A673 (cell line): ENCODE data around the gene KCTD2.

ENCODE experiments used
- CTCF ChIP-seq: fragments of 300-800, 200-600 bp; sonication (generic); conservative IDR thresholded peaks from 2 replicates; pipeline ENCODE4 v1.5.1; 2017; ENCODE audit warnings: low read depth, mild to moderate bottlenecking, antibody characterized with exemption, low read length, moderate library complexity, mixed read lengths
- EZH2 ChIP-seq: fragments of 200-600 bp; sonication (generic); IDR thresholded peaks from 2 replicates; pipeline ENCODE4 v1.6.1; 2017; ENCODE audit warnings: borderline replicate concordance, low read depth, mild to moderate bottlenecking, mixed read lengths, antibody characterized with exemption, low read length; ENCODE audit not compliant: poor library complexity, severe bottlenecking

GRCh38 chr17:75102385-75102821, 55.4 kb downstream of the KCTD2 start:
- TF ChIP-seq CTCF (no peak), EZH2 (no peak)
